ENCODE measurements around the gene FAM181B. TPM values are rescaled to one million over a fixed set of nuclear protein-coding genes. Genes with fewer than 3 reads are reported as not detected.
A peak's percentile ranks its signal among the peaks of the same experiment; 100 is the strongest.

The FAM181B gene
- total RNA-seq, 2 experiments from 2014 or later: 0.08 to 0.11 TPM

GRCh38 chr11:82776377-82776776, 42.7 kb upstream of the FAM181B start:
- H3K36me3 Mint-ChIP-seq (ENCODE audit: low read depth): no peaks in the 10 kb centered on the region
- no peaks in the 10 kb centered on the region for H3K4me1 Mint-ChIP-seq (ENCODE audit: low read depth)
- ChIA-PET CTCF (interaction anchor here (0.8 kb wide), 1 partner anchor 24 kb away, joined by 3 read pairs; no protein-coding TSS in a partner anchor), POLR2A (no interaction called here)
- Histone ChIP-seq H3K9me3 (ENCODE audit: control insufficient read depth in 1 of 2, insufficient read depth in 1 of 2, low read length in 2 of 2) (peaks cover 3 to 5% of the 10 kb centered on the region in 2 experiments), H3K4me3 (ENCODE audit: low read length) (no peak overlapping the region), H3K27ac (ENCODE audit: low read depth in 1 of 2, low read length in 2 of 2) (no peak overlapping the region), H3K4me1 (ENCODE audit: insufficient read depth, low read length) (no peaks in the 10 kb centered on the region), H3K36me3 (ENCODE audit: insufficient read depth, low read length) (no peaks in the 10 kb centered on the region), H3K27me3 (ENCODE audit: control insufficient read depth in 1 of 2, insufficient read depth in 2 of 2, low read length in 2 of 2) (peaks cover 0 to 5% of the 10 kb centered on the region in 2 experiments)
- H3K4me3 Mint-ChIP-seq: no peak overlapping the region
- intact Hi-C loops (cut with DNase I, micrococcal nuclease): no loop called here
- H3K27me3 Mint-ChIP-seq: peaks cover 8% of the 10 kb centered on the region
- DNase-seq (no peak), ATAC-seq (ENCODE audit: poor library complexity) (no peak)
- peaks cover 9% of the 10 kb centered on the region for H3K9me3 Mint-ChIP-seq
- TF ChIP-seq CTCF (IDR thresholded peaks at IDR 0.05): no peak
- no peak overlapping the region for H3K27ac Mint-ChIP-seq

- no peak overlapping the region for H3K4me3 ChIP-seq (ENCODE audit: low read length)
- peaks cover 8% of the 10 kb centered on the region for H3K27me3 Mint-ChIP-seq
- ATAC-seq (ENCODE audit: poor library complexity) (peak; percentile 51), DNase-seq (peak in 5 of 14 experiments; percentile 6 to 40 (median 34))
- ChIA-PET CTCF (interaction anchor here (0.8 kb wide), 1 partner anchor 25 kb away, joined by 3 read pairs; no protein-coding TSS in a partner anchor), POLR2A (no interaction called here)
- TF ChIP-seq CTCF (IDR thresholded peaks at IDR 0.05): peak; percentile 7
- no peaks in the 10 kb centered on the region for H3K36me3 ChIP-seq (ENCODE audit: insufficient read depth, low read length)
- no peak overlapping the region for H3K27ac ChIP-seq (ENCODE audit: low read depth in 1 of 2, low read length in 2 of 2)
- H3K27me3 ChIP-seq (ENCODE audit: control insufficient read depth in 1 of 2, insufficient read depth in 2 of 2, low read length in 2 of 2): peaks cover 0 to 5% of the 10 kb centered on the region in 2 experiments
- H3K4me3 Mint-ChIP-seq: no peak overlapping the region
- H3K4me1 ChIP-seq (ENCODE audit: insufficient read depth, low read length): no peaks in the 10 kb centered on the region
- intact Hi-C loops (cut with DNase I, micrococcal nuclease): no loop called here
- H3K9me3 ChIP-seq (ENCODE audit: control insufficient read depth in 1 of 2, insufficient read depth in 1 of 2, low read length in 2 of 2): peaks cover 3 to 5% of the 10 kb centered on the region in 2 experiments
- peaks cover 6% of the 10 kb centered on the region for H3K9me3 Mint-ChIP-seq
- H3K4me1 Mint-ChIP-seq (ENCODE audit: low read depth): no peaks in the 10 kb centered on the region
- H3K27ac Mint-ChIP-seq: no peak overlapping the region
- no peaks in the 10 kb centered on the region for H3K36me3 Mint-ChIP-seq (ENCODE audit: low read depth)
These were observed 42.2 kb upstream of the FAM181B start for GRCh38 chr11:82775736-82776346.

GRCh38 chr11:82775218-82775617, 41.6 kb upstream of the FAM181B start:
- H3K36me3 ChIP-seq (ENCODE audit: insufficient read depth, low read length): no peaks in the 10 kb centered on the region
- H3K27me3 ChIP-seq (ENCODE audit: control insufficient read depth in 1 of 2, insufficient read depth in 2 of 2, low read length in 2 of 2): peaks cover 0 to 5% of the 10 kb centered on the region in 2 experiments
- no peak for DNase-seq
- no peaks in the 10 kb centered on the region for H3K36me3 Mint-ChIP-seq (ENCODE audit: low read depth)
- H3K4me1 ChIP-seq (ENCODE audit: insufficient read depth, low read length): no peaks in the 10 kb centered on the region
- no peak for TF ChIP-seq CTCF (IDR thresholded peaks at IDR 0.05)
- CTCF ChIA-PET: no interaction called here
- H3K27me3 Mint-ChIP-seq: peaks cover 8% of the 10 kb centered on the region
- no peak overlapping the region for H3K27ac Mint-ChIP-seq
- POLR2A ChIA-PET: no interaction called here
- intact Hi-C loops (cut with DNase I, micrococcal nuclease): no loop called here
- H3K4me3 Mint-ChIP-seq: no peak overlapping the region
- H3K4me3 ChIP-seq (ENCODE audit: low read length): no peak overlapping the region
- H3K9me3 Mint-ChIP-seq: peaks cover 6% of the 10 kb centered on the region
- H3K9me3 ChIP-seq (ENCODE audit: control insufficient read depth in 1 of 2, insufficient read depth in 1 of 2, low read length in 2 of 2): peaks cover 3 to 5% of the 10 kb centered on the region in 2 experiments
- no peak overlapping the region for H3K27ac ChIP-seq (ENCODE audit: low read depth in 1 of 2, low read length in 2 of 2)
- no peaks in the 10 kb centered on the region for H3K4me1 Mint-ChIP-seq (ENCODE audit: low read depth)
- ATAC-seq (ENCODE audit: poor library complexity): no peak
